K562 (cell line): Measurements from ENCODE around the gene NEK1. TPM values are rescaled to one million over a fixed set of nuclear protein-coding genes. Genes with fewer than 3 reads are reported as not detected.

Experiments
- ILF3 ChIP-seq: fragments of 450-650 bp; IDR thresholded peaks from 2 replicates; pipeline ENCODE4 v1.6.1; 2018; ENCODE audit warnings: antibody characterized with exemption, mild to moderate bottlenecking, moderate library complexity, borderline replicate concordance
- POLR2H ChIP-seq: IDR thresholded peaks from 2 replicates; pipeline ENCODE4 v1.6.1; 2016; ENCODE audit warnings: missing genetic modification characterization, low read depth, mild to moderate bottlenecking, control low read depth, missing compliant biosample characterization, moderate library complexity
- polyA plus RNA-seq, 8 experiments: library from polyadenylated mRNA; depleted of rRNA in 4 of 8; stranded (reverse) in 5 of 8; unstranded in 3 of 8; fragments of >200 nt; fragmentation: Nextera tagmentation in 2 of 8; fragmentation: Illumina TruSeq in 1 of 8; extraction: Ambion mirVana in 2 of 8; extraction: Trizol in 1 of 8; gene quantifications; 2 replicates each; pipeline versions ENCODE4 v1.2.1 to v1.2.3, GENCODE V29; 2011 to 2014; ENCODE audit warnings: inconsistent platforms in 1 of 8, missing spikeins in 1 of 8
- total RNA-seq, 7 experiments: library from RNA; depleted of rRNA in 6 of 7; stranded (reverse); fragments of >200 nt in 6 of 7; fragmentation: Illumina TruSeq in 2 of 7; extraction: Trizol in 2 of 7; gene quantifications; 2 replicates each; pipeline versions ENCODE4 v1.2.1 to v1.2.3, GENCODE V29; 2011 to 2021; ENCODE audit warnings: low replicate concordance in 1 of 7
- TF ChIP-seq, protein P1 (sequence below): fragments of 150-350 bp; IDR thresholded peaks from 2 replicates; pipeline ENCODE4 v1.6.1; 2014; ENCODE audit warnings: low read depth, mild to moderate bottlenecking, low read length, borderline replicate concordance
- TF ChIP-seq, protein P2 (sequence below): sonication (generic); formaldehyde crosslinking; IDR thresholded peaks from 2 replicates; pipeline ENCODE4 v1.8.1; 2023; ENCODE audit warnings: mild to moderate bottlenecking, missing genetic modification reagents

NEK1 gene
- total and polyA plus RNA-seq, 9 of the 15 experiments (the other 6 are each of a cell fraction or from before 2014, with no cell fraction given), result 6.2 to 15.7 (median 10.3) TPM

DNA sequence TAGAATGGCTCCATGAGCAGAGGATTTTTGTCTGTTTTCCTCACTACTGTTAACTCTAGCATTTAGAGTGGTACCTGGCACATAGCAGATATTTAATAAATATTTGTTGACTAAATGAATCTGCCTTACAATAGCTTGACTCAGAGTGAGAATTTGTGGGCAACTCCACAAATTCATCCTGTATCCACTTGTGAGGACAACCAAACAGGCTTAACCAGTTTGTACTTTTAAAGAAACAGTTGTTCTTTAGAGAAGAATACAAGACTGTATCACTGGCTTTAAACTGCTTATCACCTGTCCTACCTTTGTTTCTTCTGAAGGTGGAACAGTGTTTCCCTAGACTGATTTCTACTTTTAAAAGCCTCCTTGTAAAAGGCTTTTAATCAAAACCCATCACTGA lies 200.3 kb downstream of the NEK1 start (continued):
- TF ChIP-seq, protein P1, sequence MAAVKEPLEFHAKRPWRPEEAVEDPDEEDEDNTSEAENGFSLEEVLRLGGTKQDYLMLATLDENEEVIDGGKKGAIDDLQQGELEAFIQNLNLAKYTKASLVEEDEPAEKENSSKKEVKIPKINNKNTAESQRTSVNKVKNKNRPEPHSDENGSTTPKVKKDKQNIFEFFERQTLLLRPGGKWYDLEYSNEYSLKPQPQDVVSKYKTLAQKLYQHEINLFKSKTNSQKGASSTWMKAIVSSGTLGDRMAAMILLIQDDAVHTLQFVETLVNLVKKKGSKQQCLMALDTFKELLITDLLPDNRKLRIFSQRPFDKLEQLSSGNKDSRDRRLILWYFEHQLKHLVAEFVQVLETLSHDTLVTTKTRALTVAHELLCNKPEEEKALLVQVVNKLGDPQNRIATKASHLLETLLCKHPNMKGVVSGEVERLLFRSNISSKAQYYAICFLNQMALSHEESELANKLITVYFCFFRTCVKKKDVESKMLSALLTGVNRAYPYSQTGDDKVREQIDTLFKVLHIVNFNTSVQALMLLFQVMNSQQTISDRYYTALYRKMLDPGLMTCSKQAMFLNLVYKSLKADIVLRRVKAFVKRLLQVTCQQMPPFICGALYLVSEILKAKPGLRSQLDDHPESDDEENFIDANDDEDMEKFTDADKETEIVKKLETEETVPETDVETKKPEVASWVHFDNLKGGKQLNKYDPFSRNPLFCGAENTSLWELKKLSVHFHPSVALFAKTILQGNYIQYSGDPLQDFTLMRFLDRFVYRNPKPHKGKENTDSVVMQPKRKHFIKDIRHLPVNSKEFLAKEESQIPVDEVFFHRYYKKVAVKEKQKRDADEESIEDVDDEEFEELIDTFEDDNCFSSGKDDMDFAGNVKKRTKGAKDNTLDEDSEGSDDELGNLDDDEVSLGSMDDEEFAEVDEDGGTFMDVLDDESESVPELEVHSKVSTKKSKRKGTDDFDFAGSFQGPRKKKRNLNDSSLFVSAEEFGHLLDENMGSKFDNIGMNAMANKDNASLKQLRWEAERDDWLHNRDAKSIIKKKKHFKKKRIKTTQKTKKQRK, result no peak
- TF ChIP-seq, protein P2, sequence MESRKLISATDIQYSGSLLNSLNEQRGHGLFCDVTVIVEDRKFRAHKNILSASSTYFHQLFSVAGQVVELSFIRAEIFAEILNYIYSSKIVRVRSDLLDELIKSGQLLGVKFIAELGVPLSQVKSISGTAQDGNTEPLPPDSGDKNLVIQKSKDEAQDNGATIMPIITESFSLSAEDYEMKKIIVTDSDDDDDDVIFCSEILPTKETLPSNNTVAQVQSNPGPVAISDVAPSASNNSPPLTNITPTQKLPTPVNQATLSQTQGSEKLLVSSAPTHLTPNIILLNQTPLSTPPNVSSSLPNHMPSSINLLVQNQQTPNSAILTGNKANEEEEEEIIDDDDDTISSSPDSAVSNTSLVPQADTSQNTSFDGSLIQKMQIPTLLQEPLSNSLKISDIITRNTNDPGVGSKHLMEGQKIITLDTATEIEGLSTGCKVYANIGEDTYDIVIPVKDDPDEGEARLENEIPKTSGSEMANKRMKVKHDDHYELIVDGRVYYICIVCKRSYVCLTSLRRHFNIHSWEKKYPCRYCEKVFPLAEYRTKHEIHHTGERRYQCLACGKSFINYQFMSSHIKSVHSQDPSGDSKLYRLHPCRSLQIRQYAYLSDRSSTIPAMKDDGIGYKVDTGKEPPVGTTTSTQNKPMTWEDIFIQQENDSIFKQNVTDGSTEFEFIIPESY, result no peak
- TF ChIP-seq POLR2H (tag) (no peak), ILF3 (no peak)
